ENCODE data around the gene REV3L. TPM values are rescaled to one million over a fixed set of nuclear protein-coding genes. Genes with fewer than 3 reads are reported as not detected.

REV3L gene
- total RNA-seq, 3 donors from 2014 or later: 17.7 to 56.4 (median 20.7) TPM

- intact Hi-C loops (cut with DNase I, micrococcal nuclease): no loop called here
- DNase-seq (no peak), ATAC-seq (no peak)
- no peaks in the 10 kb centered on the region for H3K4me1 ChIP-seq (ENCODE audit: low read depth)
- TF ChIP-seq CTCF (IDR thresholded peaks at IDR 0.05): no peak
- no peaks in the 10 kb centered on the region for H3K9me3 ChIP-seq
- H3K4me3 ChIP-seq: no peak overlapping the region
- no peaks in the 10 kb centered on the region for H3K36me3 ChIP-seq (ENCODE audit: low read depth)
These were observed 128.1 kb downstream of the REV3L start for GRCh38 chr6:111354758-111355555.

- DNase-seq: no peak
- no peaks in the 10 kb centered on the region for H3K9me3 ChIP-seq
- no peaks in the 10 kb centered on the region for H3K4me1 ChIP-seq (ENCODE audit: low read depth)
- no peak for TF ChIP-seq CTCF (IDR thresholded peaks at IDR 0.05)
- intact Hi-C loops (cut with DNase I, micrococcal nuclease): no loop called here
- H3K4me3 ChIP-seq: no peak overlapping the region
- ATAC-seq: no peak
- H3K36me3 ChIP-seq (ENCODE audit: low read depth): no peaks in the 10 kb centered on the region
These were observed 129.0 kb downstream of the REV3L start for GRCh38 chr6:111353912-111354462.

GRCh38 chr6:111347589-111347988, 135.4 kb downstream of the REV3L start:
- H3K9me3 ChIP-seq: no peaks in the 10 kb centered on the region
- no peak for ATAC-seq
- H3K36me3 ChIP-seq (ENCODE audit: low read depth): peaks cover 4% of the 10 kb centered on the region
- no peaks in the 10 kb centered on the region for H3K4me1 ChIP-seq (ENCODE audit: low read depth)
- DNase-seq: no peak
- H3K4me3 ChIP-seq: no peak overlapping the region
- no peak for TF ChIP-seq CTCF (IDR thresholded peaks at IDR 0.05)
- intact Hi-C loops (cut with DNase I, micrococcal nuclease): no loop called here

- TF ChIP-seq CTCF (IDR thresholded peaks at IDR 0.05): no peak
- Histone ChIP-seq H3K4me3 (no peak overlapping the region), H3K9me3 (no peaks in the 10 kb centered on the region), H3K36me3 (ENCODE audit: low read depth) (peaks cover 4% of the 10 kb centered on the region), H3K4me1 (ENCODE audit: low read depth) (no peaks in the 10 kb centered on the region)
- intact Hi-C loops (cut with DNase I, micrococcal nuclease): no loop called here
- DNase-seq: no peak
- no peak for ATAC-seq
These were observed 140.1 kb downstream of the REV3L start for GRCh38 chr6:111342913-111343312.

- DNase-seq: no peak
- Histone ChIP-seq H3K4me1 (ENCODE audit: low read depth) (no peaks in the 10 kb centered on the region), H3K9me3 (no peaks in the 10 kb centered on the region), H3K4me3 (no peak overlapping the region), H3K36me3 (ENCODE audit: low read depth) (no peaks in the 10 kb centered on the region)
- intact Hi-C loops (cut with DNase I, micrococcal nuclease): no loop called here
- no peak for ATAC-seq
- TF ChIP-seq CTCF (IDR thresholded peaks at IDR 0.05): no peak
These were observed 143.7 kb downstream of the REV3L start for GRCh38 chr6:111339294-111339693.

Measured in mucosa of descending colon (tissue), 3 donors.